Panc1 (cell line): ENCODE data around the gene BRD4. TPM values are rescaled to one million over a fixed set of nuclear protein-coding genes. Genes with fewer than 3 reads are reported as not detected.

Experiments used
- ATAC-seq: fragments of 200-7000 bp; cut with Tn5 transposase; 2 replicates; pipeline ENCODE4 v1.9.1; 2020; ENCODE audit warnings: mild to moderate bottlenecking, moderate library complexity
- BruUV-seq: library from RNA; stranded (reverse); fragments of 400-500 nt; replicated peaks from 2 replicates; lab custom pipeline; 2021; lab: Mats Ljungman, UMichigan
- CTCF ChIA-PET: fragments of 300-600 bp; sonication (Branson Sonifier 250); formaldehyde crosslinking; loops from one replicate; lab custom pipeline; 2022; ENCODE audit warnings: antibody characterized with exemption; lab: Charles Lee
- POLR2A ChIA-PET: fragments of 300-600 bp; sonication (Branson Sonifier 250); formaldehyde crosslinking; loops from one replicate; lab custom pipeline; 2022; ENCODE audit warnings: antibody characterized with exemption; lab: Charles Lee
- DNase-seq: peaks from one replicate; pipeline ENCODE4 v3.0.0-alpha.2; 2010; ENCODE audit warnings: low read depth, low spot score
- H3K27ac ChIP-seq: 2 replicates; pipeline ENCODE4 v1.5.1; 2011; ENCODE audit warnings: mild to moderate bottlenecking, low read length, inconsistent platforms
- H3K27me3 ChIP-seq: fragments of 200-500 bp; sonication (Bioruptor generic); 2 replicates; pipeline ENCODE4 v1.6.0; 2014; ENCODE audit warnings: low read length, inconsistent platforms; ENCODE audit not compliant: control insufficient read depth, insufficient read depth
- H3K36me3 ChIP-seq: fragments of 200-500 bp; sonication (Bioruptor generic); 2 replicates; pipeline ENCODE4 v1.5.1; 2014; ENCODE audit warnings: inconsistent platforms, mild to moderate bottlenecking, low read length, moderate library complexity; ENCODE audit not compliant: control insufficient read depth, insufficient read depth
- H3K4me1 ChIP-seq: 2 replicates; pipeline ENCODE4 v1.5.1; 2011; ENCODE audit warnings: inconsistent platforms, mild to moderate bottlenecking, low read length, moderate library complexity; ENCODE audit not compliant: control insufficient read depth, insufficient read depth
- H3K4me3 ChIP-seq, 2 experiments: 2 replicates each; pipeline ENCODE4 v1.5.1; 2011 to 2012; ENCODE audit warnings: low read depth in 2 of 2, low read length in 2 of 2, mild to moderate bottlenecking in 2 of 2, inconsistent platforms in 1 of 2, moderate library complexity in 1 of 2
- H3K9me3 ChIP-seq: fragments of 200-500 bp; sonication (Bioruptor generic); 2 replicates; pipeline ENCODE4 v1.5.1; 2014; ENCODE audit warnings: low read depth, mild to moderate bottlenecking, inconsistent platforms, low read length, moderate library complexity; ENCODE audit not compliant: control insufficient read depth, insufficient read depth
- CTCF ChIP-seq: fragments of 450-650 bp; IDR thresholded peaks from 2 replicates; pipeline ENCODE4 v1.5.1; 2017; ENCODE audit warnings: mild to moderate bottlenecking
- POLR2AphosphoS5 ChIP-seq: IDR thresholded peaks from 2 replicates; pipeline ENCODE4 v1.6.1; 2012; ENCODE audit warnings: mild to moderate bottlenecking, low read depth, low read length, moderate library complexity
- SIN3A ChIP-seq: IDR thresholded peaks from 2 replicates; pipeline ENCODE4 v1.6.1; 2012; ENCODE audit warnings: low read depth, mild to moderate bottlenecking, low read length, moderate library complexity, borderline replicate concordance; ENCODE audit not compliant: insufficient read depth
- TCF7L2 ChIP-seq: IDR thresholded peaks from 2 replicates; pipeline ENCODE4 v1.6.1; 2011; ENCODE audit warnings: mild to moderate bottlenecking, low read depth, low read length, inconsistent platforms
- in situ Hi-C: cut with HindIII; loops from 2 replicates; pipeline ENCODE4 v1.10.0; 2016; ENCODE audit warnings: low sequenced_read_pairs, low pct_unique_long_range_greater_than_20kb
- intact Hi-C: fragments of 100-400 bp; cut with micrococcal nuclease; formaldehyde crosslinking; loops from one replicate; pipeline ENCODE4 v1.10.0; 2022; ENCODE audit not compliant: unreplicated experiment
- total RNA-seq: library from RNA; stranded (reverse); gene quantifications from one replicate; pipeline ENCODE4 v1.2.1, GENCODE V29; 2021; ENCODE audit not compliant: unreplicated experiment
- TF ChIP-seq, protein P1 (sequence below), 2 experiments: IDR thresholded peaks; 2 replicates each; pipeline ENCODE4 v1.6.1; 2011 to 2012; ENCODE audit warnings: low read depth in 2 of 2, control low read depth in 1 of 2, low read length in 1 of 2, mild to moderate bottlenecking in 1 of 2, moderate library complexity in 1 of 2; ENCODE audit not compliant: insufficient read depth in 1 of 2

Gene BRD4
- total RNA-seq, 1 experiment from 2014 or later, result 102 TPM

DNA sequence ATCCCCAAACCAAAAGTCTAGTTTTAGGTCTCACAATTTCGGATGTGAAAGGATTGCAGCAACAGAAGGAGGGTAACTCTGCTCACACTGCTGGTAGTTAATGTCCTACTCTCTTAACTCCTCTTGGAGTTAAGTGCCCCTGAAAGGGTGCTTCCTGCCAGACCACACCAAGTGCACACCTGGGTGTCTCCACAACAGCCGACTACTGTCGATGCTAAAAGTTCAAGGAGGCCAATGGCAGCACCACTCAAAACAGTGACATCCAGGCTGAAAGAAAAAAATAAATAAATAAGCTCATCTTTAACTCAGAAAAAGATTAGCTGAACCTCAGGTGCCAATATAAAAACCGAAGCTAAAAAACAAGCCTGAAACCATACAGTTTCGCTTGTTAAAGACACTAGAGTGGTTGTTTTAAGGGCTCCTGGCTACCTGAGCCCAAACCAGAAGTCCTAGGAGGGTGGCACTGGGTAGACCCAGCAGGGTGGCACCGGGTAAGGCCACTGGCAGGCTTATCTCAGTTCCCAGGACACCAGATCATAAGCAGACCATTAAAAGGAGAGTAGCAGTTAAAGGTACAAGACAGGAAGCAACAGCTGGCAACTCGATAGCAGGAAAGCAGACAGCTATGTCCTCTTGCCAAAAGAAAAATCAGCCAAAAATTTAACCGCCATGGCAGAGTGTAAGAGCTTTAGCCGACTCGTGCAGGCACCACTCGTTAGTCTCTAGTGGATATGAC is 39.3 kb downstream of the BRD4 start:
- H3K4me3 ChIP-seq, result no peak overlapping the region
- ATAC-seq (no peak), DNase-seq (no peak)
- no TSS peak for BruUV-seq
- POLR2A ChIA-PET, result no interaction called here
- intact Hi-C loops (no loop called here), in situ Hi-C loops (no loop called here)
- TF ChIP-seq, protein P1, sequence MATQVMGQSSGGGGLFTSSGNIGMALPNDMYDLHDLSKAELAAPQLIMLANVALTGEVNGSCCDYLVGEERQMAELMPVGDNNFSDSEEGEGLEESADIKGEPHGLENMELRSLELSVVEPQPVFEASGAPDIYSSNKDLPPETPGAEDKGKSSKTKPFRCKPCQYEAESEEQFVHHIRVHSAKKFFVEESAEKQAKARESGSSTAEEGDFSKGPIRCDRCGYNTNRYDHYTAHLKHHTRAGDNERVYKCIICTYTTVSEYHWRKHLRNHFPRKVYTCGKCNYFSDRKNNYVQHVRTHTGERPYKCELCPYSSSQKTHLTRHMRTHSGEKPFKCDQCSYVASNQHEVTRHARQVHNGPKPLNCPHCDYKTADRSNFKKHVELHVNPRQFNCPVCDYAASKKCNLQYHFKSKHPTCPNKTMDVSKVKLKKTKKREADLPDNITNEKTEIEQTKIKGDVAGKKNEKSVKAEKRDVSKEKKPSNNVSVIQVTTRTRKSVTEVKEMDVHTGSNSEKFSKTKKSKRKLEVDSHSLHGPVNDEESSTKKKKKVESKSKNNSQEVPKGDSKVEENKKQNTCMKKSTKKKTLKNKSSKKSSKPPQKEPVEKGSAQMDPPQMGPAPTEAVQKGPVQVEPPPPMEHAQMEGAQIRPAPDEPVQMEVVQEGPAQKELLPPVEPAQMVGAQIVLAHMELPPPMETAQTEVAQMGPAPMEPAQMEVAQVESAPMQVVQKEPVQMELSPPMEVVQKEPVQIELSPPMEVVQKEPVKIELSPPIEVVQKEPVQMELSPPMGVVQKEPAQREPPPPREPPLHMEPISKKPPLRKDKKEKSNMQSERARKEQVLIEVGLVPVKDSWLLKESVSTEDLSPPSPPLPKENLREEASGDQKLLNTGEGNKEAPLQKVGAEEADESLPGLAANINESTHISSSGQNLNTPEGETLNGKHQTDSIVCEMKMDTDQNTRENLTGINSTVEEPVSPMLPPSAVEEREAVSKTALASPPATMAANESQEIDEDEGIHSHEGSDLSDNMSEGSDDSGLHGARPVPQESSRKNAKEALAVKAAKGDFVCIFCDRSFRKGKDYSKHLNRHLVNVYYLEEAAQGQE (IDR thresholded peaks at IDR 0.05; ENCODE audit: insufficient read depth in 1 of 2, low read depth in 2 of 2, low read length in 1 of 2), result no peak
- TF ChIP-seq SIN3A, result no peak
- TF ChIP-seq CTCF, result no peak
- no peak for TF ChIP-seq TCF7L2
- no peak for TF ChIP-seq POLR2AphosphoS5
- no peaks in the 10 kb centered on the region for H3K27me3 ChIP-seq
- no peaks in the 10 kb centered on the region for H3K36me3 ChIP-seq
- H3K9me3 ChIP-seq, result no peaks in the 10 kb centered on the region
- CTCF ChIA-PET, result no interaction called here
- peaks cover 53% of the 10 kb centered on the region for H3K4me1 ChIP-seq
- H3K27ac ChIP-seq, result no peak overlapping the region

- DNase-seq, result no peak
- ChIA-PET CTCF (no interaction called here), POLR2A (no interaction called here)
- ATAC-seq, result no peak
- H3K36me3 ChIP-seq, result no peaks in the 10 kb centered on the region
- H3K4me1 ChIP-seq, result peaks cover 52% of the 10 kb centered on the region
- H3K9me3 ChIP-seq, result no peaks in the 10 kb centered on the region
- TF ChIP-seq POLR2AphosphoS5 (no peak), CTCF (no peak), SIN3A (no peak), TCF7L2 (no peak)
- TF ChIP-seq, protein P1 (IDR thresholded peaks at IDR 0.05; ENCODE audit: insufficient read depth in 1 of 2, low read depth in 2 of 2, low read length in 1 of 2), result no peak
- no peak overlapping the region for H3K4me3 ChIP-seq
- H3K27me3 ChIP-seq, result no peaks in the 10 kb centered on the region
- in situ Hi-C loops, result no loop called here
- intact Hi-C loops, result no loop called here
- no peak overlapping the region for H3K27ac ChIP-seq
- BruUV-seq, result no TSS peak
Observed at GRCh38 chr19:15292140-15292539, 40.2 kb downstream of the BRD4 start.
